DOHH2 (cell line): Measurements from ENCODE around the gene NIN.

Experiments
- CTCF ChIP-seq: fragments of 200-600 bp; sonication (generic); IDR thresholded peaks from one replicate; pipeline ENCODE4 v1.5.1; 2014; ENCODE audit warnings: antibody characterized with exemption, mild to moderate bottlenecking, low read depth, low read length; ENCODE audit not compliant: poor library complexity, severe bottlenecking
- EZH2phosphoT487 ChIP-seq: fragments of 200-600 bp; sonication (generic); IDR thresholded peaks from 2 replicates; pipeline ENCODE4 v1.6.1; 2017; ENCODE audit warnings: borderline replicate concordance, mild to moderate bottlenecking, antibody characterized with exemption, low read length, moderate library complexity, mixed read lengths

- no peak for TF ChIP-seq CTCF
- no peak for TF ChIP-seq EZH2phosphoT487
Measured at GRCh38 chr14:50794068-50794645, 36.8 kb downstream of the NIN start.
